Nephron progenitor cell (in vitro differentiated cells): ENCODE results near the gene MFSD12.

Experiments
- DNase-seq: peaks from one replicate; pipeline ENCODE4 v3.0.0; 2021
- H3K27ac Mint-ChIP-seq: 2 replicates; pipeline ENCODE4 v1.8.0; 2021; ENCODE audit warnings: mild to moderate bottlenecking, moderate library complexity, mixed read lengths
- H3K27me3 Mint-ChIP-seq: 2 replicates; pipeline ENCODE4 v1.8.0; 2021; ENCODE audit warnings: mild to moderate bottlenecking, low read depth, mixed read lengths; ENCODE audit not compliant: poor library complexity
- H3K36me3 Mint-ChIP-seq: 2 replicates; pipeline ENCODE4 v1.8.0; 2021; ENCODE audit warnings: low read depth, mixed read lengths
- H3K4me1 Mint-ChIP-seq: 2 replicates; pipeline ENCODE4 v1.8.0; 2021; ENCODE audit warnings: mixed read lengths
- H3K4me3 Mint-ChIP-seq: 2 replicates; pipeline ENCODE4 v1.8.0; 2021; ENCODE audit warnings: mild to moderate bottlenecking, moderate library complexity, mixed read lengths
- H3K9me3 Mint-ChIP-seq: 2 replicates; pipeline ENCODE4 v1.8.0; 2021; ENCODE audit warnings: mild to moderate bottlenecking, moderate library complexity, mixed read lengths
- TF ChIP-seq, protein P1 (sequence below): fragments of 200-600 bp; sonication (generic); IDR thresholded peaks from 2 replicates; pipeline ENCODE4 v1.5.0; 2021; ENCODE audit warnings: antibody characterized with exemption

MFSD12 gene

DNA sequence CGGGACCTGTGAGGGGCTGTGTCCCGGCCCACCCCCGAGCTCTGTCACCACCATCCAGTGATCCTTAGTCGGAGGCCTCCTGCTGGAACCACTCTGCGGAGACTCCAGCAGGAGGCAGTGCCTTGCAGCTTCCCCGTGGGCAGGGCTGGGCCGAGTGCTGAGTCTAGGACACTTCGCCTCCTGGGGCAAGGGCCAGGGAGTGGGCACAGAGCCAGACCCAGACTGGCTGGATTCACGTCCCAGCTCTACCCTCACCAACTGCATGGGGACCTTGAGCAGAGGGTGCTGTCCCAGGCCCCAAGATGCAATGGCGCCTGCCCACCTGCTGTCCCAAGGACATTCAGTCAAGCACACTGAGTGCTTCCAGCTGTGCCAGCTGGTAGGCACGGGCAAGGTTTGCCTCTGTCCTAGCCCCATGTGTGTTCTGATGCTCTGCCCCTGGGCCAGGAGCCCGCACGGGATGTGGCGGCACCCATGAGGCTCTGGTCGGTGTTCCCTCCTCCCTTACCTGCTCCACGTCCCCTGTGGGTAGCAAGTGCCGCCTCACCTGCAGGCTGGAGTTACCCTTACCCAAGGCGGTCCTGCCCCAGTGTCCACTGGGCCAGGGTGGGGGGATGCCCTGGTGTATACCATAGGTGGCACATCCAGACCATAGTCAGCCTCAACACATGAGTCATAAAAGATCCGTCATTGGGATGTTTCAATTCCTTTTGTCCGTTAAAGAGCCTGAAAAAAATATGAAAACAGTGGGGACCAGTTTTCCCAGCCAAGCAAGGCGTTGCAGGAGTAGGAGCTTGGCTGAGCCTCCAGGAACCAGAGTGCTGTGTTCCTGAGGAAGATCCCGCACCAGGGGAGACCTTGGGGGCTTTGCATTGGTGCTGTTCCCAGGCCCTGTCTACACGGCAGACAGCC is 43.9 kb downstream of the MFSD12 start:
- peaks cover 3% of the 10 kb centered on the region for H3K27me3 Mint-ChIP-seq
- TF ChIP-seq, protein P1, sequence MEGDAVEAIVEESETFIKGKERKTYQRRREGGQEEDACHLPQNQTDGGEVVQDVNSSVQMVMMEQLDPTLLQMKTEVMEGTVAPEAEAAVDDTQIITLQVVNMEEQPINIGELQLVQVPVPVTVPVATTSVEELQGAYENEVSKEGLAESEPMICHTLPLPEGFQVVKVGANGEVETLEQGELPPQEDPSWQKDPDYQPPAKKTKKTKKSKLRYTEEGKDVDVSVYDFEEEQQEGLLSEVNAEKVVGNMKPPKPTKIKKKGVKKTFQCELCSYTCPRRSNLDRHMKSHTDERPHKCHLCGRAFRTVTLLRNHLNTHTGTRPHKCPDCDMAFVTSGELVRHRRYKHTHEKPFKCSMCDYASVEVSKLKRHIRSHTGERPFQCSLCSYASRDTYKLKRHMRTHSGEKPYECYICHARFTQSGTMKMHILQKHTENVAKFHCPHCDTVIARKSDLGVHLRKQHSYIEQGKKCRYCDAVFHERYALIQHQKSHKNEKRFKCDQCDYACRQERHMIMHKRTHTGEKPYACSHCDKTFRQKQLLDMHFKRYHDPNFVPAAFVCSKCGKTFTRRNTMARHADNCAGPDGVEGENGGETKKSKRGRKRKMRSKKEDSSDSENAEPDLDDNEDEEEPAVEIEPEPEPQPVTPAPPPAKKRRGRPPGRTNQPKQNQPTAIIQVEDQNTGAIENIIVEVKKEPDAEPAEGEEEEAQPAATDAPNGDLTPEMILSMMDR, result no peak
- H3K9me3 Mint-ChIP-seq, result no peaks in the 10 kb centered on the region
- H3K4me3 Mint-ChIP-seq, result no peak overlapping the region
- peaks cover 70% of the 10 kb centered on the region for H3K4me1 Mint-ChIP-seq
- no peak for DNase-seq
- peak overlapping the region; percentile 61 for H3K27ac Mint-ChIP-seq
- peaks cover 13% of the 10 kb centered on the region for H3K36me3 Mint-ChIP-seq

- Mint-ChIP-seq H3K27me3 (peaks cover 3% of the 10 kb centered on the region), H3K27ac (no peak overlapping the region), H3K36me3 (peaks cover 13% of the 10 kb centered on the region), H3K4me1 (peaks cover 71% of the 10 kb centered on the region), H3K4me3 (no peak overlapping the region), H3K9me3 (no peaks in the 10 kb centered on the region)
- TF ChIP-seq, protein P1, result no peak
- DNase-seq, result no peak
These were observed 44.7 kb downstream of the MFSD12 start for GRCh38 chr19:3512562-3513228.

GRCh38 chr19:3511506-3512251 is 45.7 kb downstream of the MFSD12 start:
- Mint-ChIP-seq H3K27me3 (peaks cover 3% of the 10 kb centered on the region), H3K4me1 (peaks cover 81% of the 10 kb centered on the region)

DNA sequence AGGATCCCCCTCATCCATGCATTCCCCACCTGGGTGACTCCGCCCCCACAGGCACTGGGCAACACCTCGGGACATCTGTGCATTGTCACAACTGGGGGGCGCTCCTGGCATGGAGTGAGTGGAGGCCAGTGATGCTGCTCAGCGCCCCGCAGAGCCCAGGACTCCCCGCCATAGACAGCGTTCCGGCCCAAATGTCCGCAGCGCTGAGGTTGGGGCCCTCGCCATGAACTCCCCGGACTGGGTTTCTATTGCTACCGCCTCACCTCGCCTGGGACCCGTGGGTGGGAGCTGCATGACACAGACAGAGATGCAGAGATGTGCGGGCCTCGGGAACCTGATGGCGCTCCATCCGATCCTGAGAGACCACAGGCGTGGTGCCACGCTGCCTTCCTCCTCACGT is 46.7 kb downstream of the MFSD12 start:
- Mint-ChIP-seq H3K4me3 (no peak overlapping the region), H3K9me3 (no peaks in the 10 kb centered on the region), H3K4me1 (peaks cover 77% of the 10 kb centered on the region), H3K36me3 (peaks cover 13% of the 10 kb centered on the region), H3K27me3 (peaks cover 3% of the 10 kb centered on the region), H3K27ac (peak overlapping the region; percentile 45)
- no peak for DNase-seq
- TF ChIP-seq, protein P1, result no peak

More at GRCh38 chr19:3511506-3512251, 45.7 kb downstream of the MFSD12 start:
- TF ChIP-seq, protein P1, result no peak
- Mint-ChIP-seq H3K27ac (no peak overlapping the region), H3K4me3 (peak overlapping the region; percentile 58), H3K36me3 (peaks cover 13% of the 10 kb centered on the region), H3K9me3 (no peaks in the 10 kb centered on the region)
- no peak for DNase-seq

DNA sequence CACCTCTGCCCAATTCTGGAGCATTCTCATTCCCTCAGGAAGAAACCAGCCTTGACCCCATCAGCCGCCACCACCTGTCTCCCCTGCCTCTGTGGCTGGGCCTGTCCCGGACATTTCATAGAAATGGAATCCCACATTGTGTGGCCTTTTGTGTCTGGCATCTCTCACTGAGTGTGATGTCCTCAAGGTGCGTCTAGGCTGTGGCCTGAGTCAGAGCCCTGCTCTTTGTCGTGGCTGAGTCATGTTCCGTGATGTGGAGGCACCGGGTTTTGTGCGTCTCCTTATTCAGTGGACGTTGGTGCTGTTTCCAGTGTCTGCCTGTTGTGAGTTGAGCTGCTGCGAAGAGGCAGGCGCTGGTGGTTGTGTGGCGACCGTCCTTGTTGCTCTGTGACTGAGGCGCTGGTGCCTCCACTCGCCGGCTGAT is 47.8 kb downstream of the MFSD12 start:
- Mint-ChIP-seq H3K27ac (peak overlapping the region; percentile 39), H3K27me3 (peaks cover 3% of the 10 kb centered on the region), H3K9me3 (no peaks in the 10 kb centered on the region), H3K36me3 (peaks cover 13% of the 10 kb centered on the region), H3K4me1 (peaks cover 74% of the 10 kb centered on the region), H3K4me3 (peak overlapping the region; percentile 64)
- no peak for DNase-seq
- TF ChIP-seq, protein P1, result no peak
